Fibroblast of lung (primary cell): ENCODE results near the gene HMG20A.

Source experiments
- CTCF ChIP-seq, 2 donors: IDR thresholded peaks in 1 of 2; conservative IDR thresholded peaks in 1 of 2; 1 replicate in 1 of 2; 2 replicates in 1 of 2; pipeline ENCODE4 v1.5.1; 2011 to 2012; ENCODE audit warnings: low read length in 2 of 2, control low read depth in 1 of 2, inconsistent platforms in 1 of 2, low read depth in 1 of 2, mild to moderate bottlenecking in 1 of 2
- EZH2 ChIP-seq: IDR thresholded peaks from 2 replicates; pipeline ENCODE4 v1.5.1; 2012; ENCODE audit warnings: low read length, control low read depth, mild to moderate bottlenecking; ENCODE audit errors: missing control alignments

DNA sequence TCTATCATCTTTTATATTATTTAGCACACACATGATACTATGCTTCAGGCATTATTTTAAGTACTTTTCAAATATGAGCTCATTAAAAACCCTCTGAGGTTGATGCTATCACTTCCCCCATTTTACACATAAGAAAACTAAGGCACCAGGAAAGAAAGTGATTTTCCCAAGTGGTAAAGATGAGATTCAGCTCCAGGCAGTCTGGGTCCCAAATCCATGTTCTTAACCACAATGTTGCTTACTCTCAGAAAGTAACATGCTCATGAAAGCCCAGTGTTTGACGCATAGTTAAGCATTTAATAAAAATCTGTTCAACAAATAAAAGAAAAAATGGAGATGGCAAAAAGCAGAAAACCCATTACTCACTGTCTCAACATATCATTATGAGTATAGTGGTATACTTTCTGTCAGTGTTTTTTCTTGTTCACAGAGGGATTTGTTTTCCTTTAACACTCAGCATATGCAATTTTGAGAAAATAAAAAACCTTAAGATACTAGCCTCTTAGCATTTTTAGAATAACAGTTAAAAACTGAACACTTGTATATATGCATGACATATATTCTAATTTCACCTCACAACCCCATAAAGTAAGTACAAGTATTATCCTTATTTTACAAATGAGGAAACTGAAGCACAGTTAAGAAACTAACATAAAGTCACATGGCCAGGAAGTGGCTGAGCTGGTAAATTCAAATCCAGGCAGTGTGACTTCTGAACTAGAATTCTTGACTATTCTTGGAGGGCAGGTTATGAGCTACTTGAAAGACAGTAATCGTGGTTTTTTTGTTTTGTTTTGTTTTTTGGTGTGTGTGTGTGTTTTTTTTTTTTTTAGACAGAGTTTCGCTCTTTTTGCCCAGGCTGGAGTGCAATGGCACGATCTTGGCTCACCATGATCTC, 11.2 kb upstream of the HMG20A start:
- no peak for TF ChIP-seq CTCF (conservative IDR thresholded peaks at IDR 0.05 in 1 of 2, IDR thresholded peaks at IDR 0.05 in 1 of 2; ENCODE audit: low read depth in 1 of 2, low read length in 2 of 2)
- no peak for TF ChIP-seq EZH2
